GM12878 (cell line): ENCODE results near the gene FOXO3. TPM values are rescaled to one million over a fixed set of nuclear protein-coding genes. Genes with fewer than 3 reads are reported as not detected.

Source experiments
- ATAC-seq: fragments of 200-7000 bp; cut with Tn5 transposase; 3 replicates; pipeline ENCODE4 v1.9.1; 2020; ENCODE audit warnings: mild to moderate bottlenecking, moderate library complexity
- BruUV-seq: library from RNA; stranded (reverse); fragments of 400-500 nt; replicated peaks from 2 replicates; lab custom pipeline; 2021; lab: Mats Ljungman, UMichigan
- CTCF ChIA-PET: fragments of 300-600 bp; sonication (Branson Sonifier 250); formaldehyde crosslinking; extraction: SDS; loops from one replicate; lab custom pipeline; 2021; ENCODE audit warnings: inconsistent platforms; lab: Yijun Ruan, JAX
- POLR2A ChIA-PET: fragments of 350-600 bp; formaldehyde crosslinking; extraction: SDS; loops from one replicate; lab custom pipeline; 2021; ENCODE audit warnings: inconsistent platforms; lab: Charles Lee
- RAD21 ChIA-PET: fragments of 300-600 bp; sonication (Branson Sonifier 250); formaldehyde crosslinking; loops from one replicate; lab custom pipeline; 2023; ENCODE audit warnings: antibody characterized with exemption; ENCODE audit not compliant: unreplicated experiment; lab: Charles Lee
- SMC1A ChIA-PET: fragments of 300-600 bp; sonication (Branson Sonifier 250); formaldehyde crosslinking; loops from one replicate; lab custom pipeline; 2023; ENCODE audit not compliant: unreplicated experiment, uncharacterized antibody; lab: Charles Lee
- DNase-seq: peaks from one replicate; pipeline ENCODE4 v3.0.0-alpha.2; 2011; ENCODE audit warnings: low read depth, low spot score
- FAIRE-seq: peaks from 3 replicates; lab custom pipeline; 2011; peaks lifted over from hg19 to GRCh38; lab: Jason Lieb, UNC
- H2AFZ ChIP-seq: 2 replicates; pipeline ENCODE4 v1.6.0; 2011; ENCODE audit warnings: low read depth, low read length, control low read depth; ENCODE audit not compliant: control insufficient read depth
- H3K27ac ChIP-seq: 2 replicates; pipeline ENCODE4 v1.5.1; 2011; ENCODE audit warnings: control low read depth; ENCODE audit not compliant: control insufficient read depth, insufficient read depth
- H3K27me3 ChIP-seq, 2 experiments: replicated peaks in 1 of 2; 2 replicates each; pipeline versions ENCODE4 v1.6.0 to v1.6.1; 2011; ENCODE audit warnings: low read length in 1 of 2; ENCODE audit not compliant: control insufficient read depth in 2 of 2, insufficient read depth in 2 of 2
- H3K36me3 ChIP-seq, 2 experiments: 2 replicates each; pipeline ENCODE4 v1.5.1; 2011; ENCODE audit warnings: low read length in 1 of 2; ENCODE audit not compliant: control insufficient read depth in 2 of 2, insufficient read depth in 2 of 2
- H3K4me1 ChIP-seq: 2 replicates; pipeline ENCODE4 v1.6.1; 2011; ENCODE audit warnings: mild to moderate bottlenecking, low read length, moderate library complexity, mixed read lengths; ENCODE audit not compliant: control insufficient read depth, insufficient read depth
- H3K4me2 ChIP-seq: 2 replicates; pipeline ENCODE4 v1.6.0; 2011; ENCODE audit warnings: control low read depth; ENCODE audit not compliant: control insufficient read depth, insufficient read depth
- H3K4me3 ChIP-seq: fragments of 200-600 bp; sonication (generic); 2 replicates; pipeline ENCODE4 v1.5.1; 2016
- H3K79me2 ChIP-seq: 2 replicates; pipeline ENCODE4 v1.6.0; 2011; ENCODE audit warnings: low read length; ENCODE audit not compliant: control insufficient read depth, insufficient read depth
- H3K9ac ChIP-seq: 2 replicates; pipeline ENCODE4 v1.8.0; 2011; ENCODE audit warnings: low read length, control low read depth, mixed read lengths; ENCODE audit not compliant: control insufficient read depth, insufficient read depth
- H3K9me3 ChIP-seq: replicated peaks from 3 replicates; pipeline ENCODE4 v1.5.1; 2011; ENCODE audit warnings: mild to moderate bottlenecking, low read length; ENCODE audit not compliant: control insufficient read depth, insufficient read depth
- H4K20me1 ChIP-seq: 2 replicates; pipeline ENCODE4 v1.6.0; 2011; ENCODE audit not compliant: control insufficient read depth, insufficient read depth
- CHD2 ChIP-seq: IDR thresholded peaks from 2 replicates; pipeline ENCODE4 v1.6.1; 2011; ENCODE audit warnings: low read depth, low read length, improper control_type of control experiment, borderline replicate concordance
- DPF2 ChIP-seq: fragments of 450-650 bp; IDR thresholded peaks from 2 replicates; pipeline ENCODE4 v1.6.1; 2017; ENCODE audit warnings: mild to moderate bottlenecking
- ESRRA ChIP-seq: IDR thresholded peaks from 2 replicates; pipeline ENCODE4 v1.6.1; 2012; ENCODE audit warnings: mild to moderate bottlenecking, low read length, improper control_type of control experiment
- ETV6 ChIP-seq, 2 experiments: fragments of 450-650 bp in 1 of 2; IDR thresholded peaks in 1 of 2; conservative IDR thresholded peaks in 1 of 2; 2 replicates each; pipeline ENCODE4 v1.6.1; 2014; ENCODE audit warnings: antibody characterized with exemption in 1 of 2, borderline replicate concordance in 1 of 2, low read depth in 1 of 2, mild to moderate bottlenecking in 1 of 2, moderate library complexity in 1 of 2
- MTA2 ChIP-seq: fragments of 450-650 bp; IDR thresholded peaks from 2 replicates; pipeline ENCODE4 v1.6.1; 2016; ENCODE audit warnings: low read depth, mild to moderate bottlenecking, moderate library complexity
- NR2F1 ChIP-seq: fragments of 450-650 bp; conservative IDR thresholded peaks from 2 replicates; pipeline ENCODE4 v1.6.1; 2017; ENCODE audit warnings: mild to moderate bottlenecking
- RUNX3 ChIP-seq: IDR thresholded peaks from 2 replicates; pipeline ENCODE4 v1.6.1; 2012; ENCODE audit warnings: low read length, inconsistent platforms
- ZBED1 ChIP-seq: IDR thresholded peaks from 2 replicates; pipeline ENCODE4 v1.6.1; 2016; ENCODE audit warnings: borderline replicate concordance
- ZNF274 ChIP-seq: IDR thresholded peaks from one replicate; pipeline ENCODE4 v1.8.0; 2011; ENCODE audit not compliant: insufficient read length, insufficient read depth
- ZSCAN29 ChIP-seq: fragments of 450-650 bp; IDR thresholded peaks from 2 replicates; pipeline ENCODE4 v1.6.1; 2017; ENCODE audit warnings: mild to moderate bottlenecking, moderate library complexity
- WGBS: methylation state at CpG from one replicate; pipeline ENCODE4 v1.1.6; 2016; ENCODE audit warnings: low lambda C conversion rate; ENCODE audit not compliant: insufficient replicate concordance, insufficient coverage; ENCODE audit errors: missing lambda C conversion rate; 5-methylcytosine and 5-hydroxymethylcytosine counted together
- in situ Hi-C: fragments of 300-500 bp; cut with MboI; formaldehyde crosslinking; loops from 9 replicates; pipeline ENCODE4 v1.14.3; 2018; ENCODE audit warnings: mixed read lengths
- intact Hi-C: fragments of 100-400 bp; cut with micrococcal nuclease; formaldehyde crosslinking; loops from one replicate; pipeline ENCODE4 v1.14.2; 2022; ENCODE audit not compliant: unreplicated experiment
- polyA plus RNA-seq, 11 experiments: library from polyadenylated mRNA; depleted of rRNA in 4 of 11; unstranded in 6 of 11; stranded (reverse) in 5 of 11; fragments of >200 nt; fragmentation: Nextera tagmentation in 4 of 11; fragmentation: Illumina TruSeq in 1 of 11; extraction: Ambion mirVana in 4 of 11; extraction: Trizol in 1 of 11; gene quantifications; 1 replicate in 1 of 11; 2 replicates in 10 of 11; pipeline versions ENCODE4 v1.2.1 to v1.2.3, GENCODE V29; 2011 to 2016; ENCODE audit warnings: inconsistent platforms in 2 of 11, missing spikeins in 2 of 11, low read depth in 1 of 11
- total RNA-seq, 4 experiments: library from RNA; depleted of rRNA in 3 of 4; stranded (reverse); fragments of >200 nt in 3 of 4; fragmentation: Illumina TruSeq in 1 of 4; extraction: Trizol in 1 of 4; gene quantifications; 2 replicates each; pipeline versions ENCODE4 v1.2.1 to v1.2.3, GENCODE V29; 2013 to 2021
- TF ChIP-seq, protein P1 (sequence below): fragments of 450-650 bp; IDR thresholded peaks from 2 replicates; pipeline ENCODE4 v1.6.1; 2017; ENCODE audit warnings: mild to moderate bottlenecking, low read depth, inconsistent platforms; ENCODE audit not compliant: poor library complexity, severe bottlenecking
- TF ChIP-seq, protein P2 (sequence below): IDR thresholded peaks from 2 replicates; pipeline ENCODE4 v1.6.1; 2011; ENCODE audit warnings: mild to moderate bottlenecking, low read depth, low read length, moderate library complexity; ENCODE audit not compliant: insufficient replicate concordance
- TF ChIP-seq, protein P3 (sequence below): IDR thresholded peaks from 2 replicates; pipeline ENCODE4 v1.6.1; 2012; ENCODE audit warnings: low read depth, low read length, improper control_type of control experiment
- TF ChIP-seq, protein P4 (sequence below): fragments of 450-650 bp; IDR thresholded peaks from 2 replicates; pipeline ENCODE4 v1.6.1; 2017; ENCODE audit warnings: mild to moderate bottlenecking
- TF ChIP-seq, protein P5 (sequence below): fragments of 450-650 bp; IDR thresholded peaks from 2 replicates; pipeline ENCODE4 v1.6.1; 2016; ENCODE audit warnings: mild to moderate bottlenecking

Gene FOXO3
- total and polyA plus RNA-seq, 10 of the 15 experiments (the other 5 are each of a cell fraction or from before 2014, with no cell fraction given), result 0.82 to 4.5 (median 1.7) TPM

DNA sequence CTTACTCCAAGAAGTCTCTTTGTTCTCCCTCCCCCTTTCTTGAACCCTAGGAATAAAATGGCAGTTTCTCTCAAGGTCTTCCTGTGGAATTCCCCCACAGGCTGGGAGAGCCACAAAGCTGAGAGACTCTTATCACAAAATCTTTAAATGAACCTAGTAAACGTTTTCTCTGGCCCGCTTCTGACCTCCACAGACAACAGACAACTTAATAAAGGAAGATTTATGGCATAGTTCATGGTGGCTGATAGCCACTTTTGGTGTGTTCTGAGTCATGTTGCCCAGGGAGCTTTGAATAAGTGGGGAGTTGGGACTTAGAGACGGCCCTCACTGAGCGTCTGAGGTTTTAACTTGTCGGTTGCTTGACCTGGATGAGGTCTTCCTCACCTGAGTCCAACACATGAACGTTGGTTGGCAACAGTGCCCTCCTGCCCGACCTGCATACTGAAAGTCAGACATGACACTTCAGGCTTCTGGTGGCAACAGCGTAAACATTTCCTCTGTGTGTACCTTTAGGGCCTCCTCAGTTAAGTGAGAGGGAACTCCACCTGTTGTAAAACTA, 124.1 kb downstream of the FOXO3 start:
- H3K9me3 ChIP-seq, result no peaks in the 10 kb centered on the region
- ATAC-seq (peak; percentile 55), DNase-seq (no peak), FAIRE-seq (no peak)
- H3K79me2 ChIP-seq, result no peaks in the 10 kb centered on the region
- no peak overlapping the region for H2AFZ ChIP-seq
- in situ Hi-C loops, result no loop called here
- H3K27me3 ChIP-seq, result no peaks in the 10 kb centered on the region
- BruUV-seq, result no TSS peak
- no peaks in the 10 kb centered on the region; a peak in 2 of 4 replicates for H3K36me3 ChIP-seq
- 67% methylated on average over 8 of the region's 8 CpGs for WGBS
- ChIA-PET RAD21 (interaction anchor here (0.5 kb wide), 1 partner anchor 77 kb away, joined by 3 read pairs; no protein-coding TSS in a partner anchor), CTCF (no interaction called here), SMC1A (no interaction called here), POLR2A (no interaction called here)
- H3K4me3 ChIP-seq, result no peak overlapping the region
- TF ChIP-seq ZSCAN29 (peak; percentile 91), ZNF274 (no peak), ETV6 (conservative IDR thresholded peaks at IDR 0.05 in 1 of 2, IDR thresholded peaks at IDR 0.05 in 1 of 2; ENCODE audit: borderline replicate concordance in 1 of 2, low read depth in 1 of 2) (no peak), MTA2 (0 out of 2 replicates have a peak, but pooled peaks have one; percentile 22), RUNX3 (0 out of 2 replicates have a peak, but pooled peaks have one; percentile 27), NR2F1 (peak; percentile 67), ESRRA (no peak), DPF2 (0 out of 2 replicates have a peak, but pooled peaks have one; percentile 27), ZBED1 (no peak), CHD2 (no peak)
- TF ChIP-seq, protein P1, sequence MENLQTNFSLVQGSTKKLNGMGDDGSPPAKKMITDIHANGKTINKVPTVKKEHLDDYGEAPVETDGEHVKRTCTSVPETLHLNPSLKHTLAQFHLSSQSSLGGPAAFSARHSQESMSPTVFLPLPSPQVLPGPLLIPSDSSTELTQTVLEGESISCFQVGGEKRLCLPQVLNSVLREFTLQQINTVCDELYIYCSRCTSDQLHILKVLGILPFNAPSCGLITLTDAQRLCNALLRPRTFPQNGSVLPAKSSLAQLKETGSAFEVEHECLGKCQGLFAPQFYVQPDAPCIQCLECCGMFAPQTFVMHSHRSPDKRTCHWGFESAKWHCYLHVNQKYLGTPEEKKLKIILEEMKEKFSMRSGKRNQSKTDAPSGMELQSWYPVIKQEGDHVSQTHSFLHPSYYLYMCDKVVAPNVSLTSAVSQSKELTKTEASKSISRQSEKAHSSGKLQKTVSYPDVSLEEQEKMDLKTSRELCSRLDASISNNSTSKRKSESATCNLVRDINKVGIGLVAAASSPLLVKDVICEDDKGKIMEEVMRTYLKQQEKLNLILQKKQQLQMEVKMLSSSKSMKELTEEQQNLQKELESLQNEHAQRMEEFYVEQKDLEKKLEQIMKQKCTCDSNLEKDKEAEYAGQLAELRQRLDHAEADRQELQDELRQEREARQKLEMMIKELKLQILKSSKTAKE, result peak; percentile 64
- TF ChIP-seq, protein P2, sequence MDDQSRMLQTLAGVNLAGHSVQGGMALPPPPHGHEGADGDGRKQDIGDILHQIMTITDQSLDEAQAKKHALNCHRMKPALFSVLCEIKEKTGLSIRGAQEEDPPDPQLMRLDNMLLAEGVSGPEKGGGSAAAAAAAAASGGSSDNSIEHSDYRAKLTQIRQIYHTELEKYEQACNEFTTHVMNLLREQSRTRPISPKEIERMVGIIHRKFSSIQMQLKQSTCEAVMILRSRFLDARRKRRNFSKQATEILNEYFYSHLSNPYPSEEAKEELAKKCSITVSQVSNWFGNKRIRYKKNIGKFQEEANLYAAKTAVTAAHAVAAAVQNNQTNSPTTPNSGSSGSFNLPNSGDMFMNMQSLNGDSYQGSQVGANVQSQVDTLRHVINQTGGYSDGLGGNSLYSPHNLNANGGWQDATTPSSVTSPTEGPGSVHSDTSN, result peak; percentile 58
- TF ChIP-seq, protein P3, sequence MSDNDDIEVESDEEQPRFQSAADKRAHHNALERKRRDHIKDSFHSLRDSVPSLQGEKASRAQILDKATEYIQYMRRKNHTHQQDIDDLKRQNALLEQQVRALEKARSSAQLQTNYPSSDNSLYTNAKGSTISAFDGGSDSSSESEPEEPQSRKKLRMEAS, result no peak
- TF ChIP-seq, protein P4, sequence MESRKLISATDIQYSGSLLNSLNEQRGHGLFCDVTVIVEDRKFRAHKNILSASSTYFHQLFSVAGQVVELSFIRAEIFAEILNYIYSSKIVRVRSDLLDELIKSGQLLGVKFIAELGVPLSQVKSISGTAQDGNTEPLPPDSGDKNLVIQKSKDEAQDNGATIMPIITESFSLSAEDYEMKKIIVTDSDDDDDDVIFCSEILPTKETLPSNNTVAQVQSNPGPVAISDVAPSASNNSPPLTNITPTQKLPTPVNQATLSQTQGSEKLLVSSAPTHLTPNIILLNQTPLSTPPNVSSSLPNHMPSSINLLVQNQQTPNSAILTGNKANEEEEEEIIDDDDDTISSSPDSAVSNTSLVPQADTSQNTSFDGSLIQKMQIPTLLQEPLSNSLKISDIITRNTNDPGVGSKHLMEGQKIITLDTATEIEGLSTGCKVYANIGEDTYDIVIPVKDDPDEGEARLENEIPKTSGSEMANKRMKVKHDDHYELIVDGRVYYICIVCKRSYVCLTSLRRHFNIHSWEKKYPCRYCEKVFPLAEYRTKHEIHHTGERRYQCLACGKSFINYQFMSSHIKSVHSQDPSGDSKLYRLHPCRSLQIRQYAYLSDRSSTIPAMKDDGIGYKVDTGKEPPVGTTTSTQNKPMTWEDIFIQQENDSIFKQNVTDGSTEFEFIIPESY, result no peak
- TF ChIP-seq, protein P5, sequence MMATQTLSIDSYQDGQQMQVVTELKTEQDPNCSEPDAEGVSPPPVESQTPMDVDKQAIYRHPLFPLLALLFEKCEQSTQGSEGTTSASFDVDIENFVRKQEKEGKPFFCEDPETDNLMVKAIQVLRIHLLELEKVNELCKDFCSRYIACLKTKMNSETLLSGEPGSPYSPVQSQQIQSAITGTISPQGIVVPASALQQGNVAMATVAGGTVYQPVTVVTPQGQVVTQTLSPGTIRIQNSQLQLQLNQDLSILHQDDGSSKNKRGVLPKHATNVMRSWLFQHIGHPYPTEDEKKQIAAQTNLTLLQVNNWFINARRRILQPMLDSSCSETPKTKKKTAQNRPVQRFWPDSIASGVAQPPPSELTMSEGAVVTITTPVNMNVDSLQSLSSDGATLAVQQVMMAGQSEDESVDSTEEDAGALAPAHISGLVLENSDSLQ, result peak; percentile 39; the same call in 1 of the 2 replicates
- H4K20me1 ChIP-seq, result no peaks in the 10 kb centered on the region
- H3K4me1 ChIP-seq, result peaks cover 6% of the 10 kb centered on the region
- intact Hi-C loops, result no loop called here
- no peak overlapping the region for H3K4me2 ChIP-seq
- no peak overlapping the region for H3K27ac ChIP-seq
- no peak overlapping the region for H3K9ac ChIP-seq
